K562 (cell line): Measurements from ENCODE around the gene MDN1. TPM values are rescaled to one million over a fixed set of nuclear protein-coding genes. Genes with fewer than 3 reads are reported as not detected.

Source experiments
- ATAC-seq: fragments of 200-7000 bp; cut with Tn5 transposase; 3 replicates; pipeline ENCODE4 v1.9.1; 2020; ENCODE audit warnings: moderate library complexity
- BruUV-seq: library from RNA; stranded (reverse); fragments of 400-500 nt; replicated peaks from 2 replicates; lab custom pipeline; 2021; lab: Mats Ljungman, UMichigan
- CTCF ChIA-PET: fragments of 300-600 bp; formaldehyde crosslinking; extraction: SDS; loops from one replicate; lab custom pipeline; 2021; ENCODE audit warnings: low intra/inter-chr PET ratio; lab: Yijun Ruan, JAX
- POLR2A ChIA-PET: fragments of 300-600, 350-650 bp; sonication (Branson Sonifier 250); formaldehyde crosslinking; extraction: SDS; loops from one replicate; lab custom pipeline; 2021; ENCODE audit warnings: antibody characterized with exemption, inconsistent platforms; lab: Yijun Ruan, JAX
- DNase-seq, 4 experiments: peaks; one replicate each; pipeline versions ENCODE4 v3.0.0 to v3.0.0-alpha.2; 2011 to 2018; ENCODE audit warnings: low spot score in 3 of 4, mixed read lengths in 3 of 4; ENCODE audit errors: extremely low read depth in 1 of 4
- FAIRE-seq: peaks from 2 replicates; lab custom pipeline; 2011; peaks lifted over from hg19 to GRCh38; lab: Jason Lieb, UNC
- H2AFZ ChIP-seq: 2 replicates; pipeline ENCODE4 v1.6.0; 2011; ENCODE audit warnings: low read depth, low read length, control low read depth, inconsistent platforms
- H3K27ac ChIP-seq: fragments of 200-600 bp; 3 replicates; pipeline ENCODE4 v1.8.0; 2011; ENCODE audit warnings: low read depth, mild to moderate bottlenecking, control low read depth, inconsistent platforms, low read length, moderate library complexity, mixed read lengths; ENCODE audit errors: extremely low read depth
- H3K27me3 ChIP-seq, 2 experiments: fragments of 300-600 bp in 1 of 2; 2 replicates in 1 of 2; 3 replicates in 1 of 2; pipeline versions ENCODE4 v1.6.0 to v1.8.0; 2011; ENCODE audit warnings: inconsistent platforms in 2 of 2, low read length in 2 of 2, mild to moderate bottlenecking in 1 of 2, mixed read lengths in 1 of 2, moderate library complexity in 1 of 2; ENCODE audit not compliant: control insufficient read depth in 2 of 2, insufficient read depth in 2 of 2
- H3K36me3 ChIP-seq: fragments of 300-600 bp; 3 replicates; pipeline ENCODE4 v1.8.0; 2011; ENCODE audit warnings: mild to moderate bottlenecking, low read length, inconsistent platforms; ENCODE audit not compliant: control insufficient read depth, insufficient read depth
- H3K4me1 ChIP-seq, 2 experiments: fragments of 200-600 bp in 1 of 2; replicated peaks in 1 of 2; 2 replicates in 1 of 2; 3 replicates in 1 of 2; pipeline versions ENCODE4 v1.5.1 to v1.8.0; 2011; ENCODE audit warnings: inconsistent platforms in 2 of 2, low read length in 2 of 2, mild to moderate bottlenecking in 1 of 2, mixed read lengths in 1 of 2, moderate library complexity in 1 of 2; ENCODE audit not compliant: control insufficient read depth in 2 of 2, insufficient read depth in 2 of 2
- H3K4me2 ChIP-seq: 2 replicates; pipeline ENCODE4 v1.6.1; 2011; ENCODE audit warnings: low read length, control low read depth, inconsistent platforms, mixed read lengths; ENCODE audit not compliant: insufficient read depth
- H3K4me3 ChIP-seq: fragments of 200-600 bp; sonication (generic), shearing (Covaris generic); 2 replicates; pipeline ENCODE4 v1.5.1; 2016; ENCODE audit warnings: control low read depth, inconsistent platforms
- H3K79me2 ChIP-seq: fragments of 200-600 bp; 3 replicates; pipeline ENCODE4 v1.8.0; 2011; ENCODE audit warnings: low read length, inconsistent platforms; ENCODE audit not compliant: control insufficient read depth, insufficient read depth
- H3K9ac ChIP-seq, 2 experiments: 2 replicates each; pipeline versions ENCODE4 v1.6.0 to v1.6.1; 2011; ENCODE audit warnings: low read depth in 2 of 2, low read length in 2 of 2, control low read depth in 1 of 2, inconsistent platforms in 1 of 2, mild to moderate bottlenecking in 1 of 2, mixed read lengths in 1 of 2; ENCODE audit not compliant: insufficient read depth in 1 of 2
- H3K9me1 ChIP-seq: one replicate; pipeline ENCODE4 v1.6.0; 2011; ENCODE audit warnings: inconsistent platforms, mild to moderate bottlenecking, low read length, moderate library complexity; ENCODE audit not compliant: control insufficient read depth, insufficient read depth
- H3K9me3 ChIP-seq: replicated peaks from 2 replicates; pipeline ENCODE4 v1.5.1; 2011; ENCODE audit warnings: low read depth, low read length, inconsistent platforms; ENCODE audit not compliant: control insufficient read depth, insufficient read depth
- H4K20me1 ChIP-seq: replicated peaks from 2 replicates; pipeline ENCODE4 v1.6.1; 2011; ENCODE audit warnings: low read length, inconsistent platforms, mixed read lengths; ENCODE audit not compliant: control insufficient read depth, insufficient read depth
- COPS2 ChIP-seq: fragments of 450-650 bp; conservative IDR thresholded peaks from 2 replicates; pipeline ENCODE4 v1.6.1; 2016; ENCODE audit warnings: mild to moderate bottlenecking, moderate library complexity
- DACH1 ChIP-seq: fragments of 450-650 bp; IDR thresholded peaks from 2 replicates; pipeline ENCODE4 v1.6.1; 2018; ENCODE audit not compliant: partially characterized antibody
- HNRNPUL1 ChIP-seq: fragments of 200-400 bp; formaldehyde crosslinking; IDR thresholded peaks from 2 replicates; pipeline ENCODE4 v1.6.1; 2017; ENCODE audit warnings: low read length
- NFIX ChIP-seq: fragments of 250-450 bp; sonication (Bioruptor Pico); IDR thresholded peaks from 2 replicates; pipeline ENCODE4 v1.4.0; 2020; ENCODE audit warnings: low read depth, mild to moderate bottlenecking, moderate library complexity
- POU5F1 ChIP-seq: fragments of 150-350 bp; IDR thresholded peaks from 2 replicates; pipeline ENCODE4 v1.6.1; 2014; ENCODE audit warnings: borderline replicate concordance, low read length, low read depth, mild to moderate bottlenecking; ENCODE audit not compliant: partially characterized antibody
- WGBS: fragments of 100-300 bp; shearing (Covaris generic); methylation state at CpG from one replicate; pipeline ENCODE4 v1.1.6; 2016; ENCODE audit warnings: low coverage, mixed read lengths; ENCODE audit not compliant: insufficient coverage; ENCODE audit errors: missing lambda C conversion rate; 5-methylcytosine and 5-hydroxymethylcytosine counted together
- in situ Hi-C: fragments of 300-500 bp; cut with MboI; formaldehyde crosslinking; loops from 4 replicates; pipeline ENCODE4 v1.15.0; 2018; ENCODE audit warnings: inconsistent platforms, mixed read lengths
- intact Hi-C: fragments of 100-400 bp; cut with micrococcal nuclease; formaldehyde crosslinking; loops from 2 replicates; pipeline ENCODE4 v1.14.2; 2022
- polyA plus RNA-seq, 8 experiments: library from polyadenylated mRNA; depleted of rRNA in 4 of 8; stranded (reverse) in 5 of 8; unstranded in 3 of 8; fragments of >200 nt; fragmentation: Nextera tagmentation in 2 of 8; fragmentation: Illumina TruSeq in 1 of 8; extraction: Ambion mirVana in 2 of 8; extraction: Trizol in 1 of 8; gene quantifications; 2 replicates each; pipeline versions ENCODE4 v1.2.1 to v1.2.3, GENCODE V29; 2011 to 2014; ENCODE audit warnings: inconsistent platforms in 1 of 8, missing spikeins in 1 of 8
- total RNA-seq, 7 experiments: library from RNA; depleted of rRNA in 6 of 7; stranded (reverse); fragments of >200 nt in 6 of 7; fragmentation: Illumina TruSeq in 2 of 7; extraction: Trizol in 2 of 7; gene quantifications; 2 replicates each; pipeline versions ENCODE4 v1.2.1 to v1.2.3, GENCODE V29; 2011 to 2021; ENCODE audit warnings: low replicate concordance in 1 of 7
- TF ChIP-seq, protein P1 (sequence below): IDR thresholded peaks from 3 replicates; pipeline ENCODE4 v1.6.1; 2011; ENCODE audit warnings: borderline replicate concordance, mild to moderate bottlenecking; ENCODE audit not compliant: insufficient read length, insufficient read depth
- TF ChIP-seq, protein P2 (sequence below): sonication (generic); formaldehyde crosslinking; IDR thresholded peaks from 2 replicates; pipeline ENCODE4 v1.8.1; 2023; ENCODE audit warnings: mild to moderate bottlenecking, missing genetic modification reagents
- TF ChIP-seq, protein P3 (sequence below): sonication (generic); formaldehyde crosslinking; IDR thresholded peaks from 2 replicates; pipeline ENCODE4 v1.8.0; 2022; ENCODE audit warnings: missing genetic modification reagents, mild to moderate bottlenecking, borderline replicate concordance
- TF ChIP-seq, protein P4 (sequence below): sonication (generic); formaldehyde crosslinking; IDR thresholded peaks from 2 replicates; pipeline ENCODE4 v1.8.0; 2022; ENCODE audit warnings: mild to moderate bottlenecking, low read depth, missing genetic modification reagents

MDN1 gene
- total and polyA plus RNA-seq, 9 of the 15 experiments (the other 6 are each of a cell fraction or from before 2014, with no cell fraction given): 25.6 to 93.6 (median 43.0) TPM

DNA sequence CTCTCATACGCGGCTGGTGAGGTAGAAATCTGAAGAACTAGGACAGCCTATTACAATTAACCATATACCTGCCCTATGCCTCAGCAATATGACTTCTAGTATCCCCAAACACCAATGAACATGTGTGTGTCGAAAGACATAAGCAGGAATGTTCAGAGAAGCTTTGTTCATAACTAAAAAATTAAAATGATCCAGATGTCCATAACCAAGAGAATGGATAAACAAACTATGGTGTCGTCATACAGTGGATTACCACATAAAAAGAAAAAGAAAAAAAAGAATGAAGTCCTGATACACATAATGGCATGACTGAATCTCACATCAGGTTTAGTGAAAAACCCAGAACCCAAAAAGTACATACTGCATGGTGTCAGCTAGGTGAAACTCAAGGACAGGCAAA, 73.9 kb downstream of the MDN1 start (continued):
- TF ChIP-seq, protein P1, sequence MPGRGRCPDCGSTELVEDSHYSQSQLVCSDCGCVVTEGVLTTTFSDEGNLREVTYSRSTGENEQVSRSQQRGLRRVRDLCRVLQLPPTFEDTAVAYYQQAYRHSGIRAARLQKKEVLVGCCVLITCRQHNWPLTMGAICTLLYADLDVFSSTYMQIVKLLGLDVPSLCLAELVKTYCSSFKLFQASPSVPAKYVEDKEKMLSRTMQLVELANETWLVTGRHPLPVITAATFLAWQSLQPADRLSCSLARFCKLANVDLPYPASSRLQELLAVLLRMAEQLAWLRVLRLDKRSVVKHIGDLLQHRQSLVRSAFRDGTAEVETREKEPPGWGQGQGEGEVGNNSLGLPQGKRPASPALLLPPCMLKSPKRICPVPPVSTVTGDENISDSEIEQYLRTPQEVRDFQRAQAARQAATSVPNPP: no peak
- TF ChIP-seq, protein P2, sequence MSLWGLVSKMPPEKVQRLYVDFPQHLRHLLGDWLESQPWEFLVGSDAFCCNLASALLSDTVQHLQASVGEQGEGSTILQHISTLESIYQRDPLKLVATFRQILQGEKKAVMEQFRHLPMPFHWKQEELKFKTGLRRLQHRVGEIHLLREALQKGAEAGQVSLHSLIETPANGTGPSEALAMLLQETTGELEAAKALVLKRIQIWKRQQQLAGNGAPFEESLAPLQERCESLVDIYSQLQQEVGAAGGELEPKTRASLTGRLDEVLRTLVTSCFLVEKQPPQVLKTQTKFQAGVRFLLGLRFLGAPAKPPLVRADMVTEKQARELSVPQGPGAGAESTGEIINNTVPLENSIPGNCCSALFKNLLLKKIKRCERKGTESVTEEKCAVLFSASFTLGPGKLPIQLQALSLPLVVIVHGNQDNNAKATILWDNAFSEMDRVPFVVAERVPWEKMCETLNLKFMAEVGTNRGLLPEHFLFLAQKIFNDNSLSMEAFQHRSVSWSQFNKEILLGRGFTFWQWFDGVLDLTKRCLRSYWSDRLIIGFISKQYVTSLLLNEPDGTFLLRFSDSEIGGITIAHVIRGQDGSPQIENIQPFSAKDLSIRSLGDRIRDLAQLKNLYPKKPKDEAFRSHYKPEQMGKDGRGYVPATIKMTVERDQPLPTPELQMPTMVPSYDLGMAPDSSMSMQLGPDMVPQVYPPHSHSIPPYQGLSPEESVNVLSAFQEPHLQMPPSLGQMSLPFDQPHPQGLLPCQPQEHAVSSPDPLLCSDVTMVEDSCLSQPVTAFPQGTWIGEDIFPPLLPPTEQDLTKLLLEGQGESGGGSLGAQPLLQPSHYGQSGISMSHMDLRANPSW (CRISPR knock-in tag): no peak
- no peak for TF ChIP-seq HNRNPUL1

DNA sequence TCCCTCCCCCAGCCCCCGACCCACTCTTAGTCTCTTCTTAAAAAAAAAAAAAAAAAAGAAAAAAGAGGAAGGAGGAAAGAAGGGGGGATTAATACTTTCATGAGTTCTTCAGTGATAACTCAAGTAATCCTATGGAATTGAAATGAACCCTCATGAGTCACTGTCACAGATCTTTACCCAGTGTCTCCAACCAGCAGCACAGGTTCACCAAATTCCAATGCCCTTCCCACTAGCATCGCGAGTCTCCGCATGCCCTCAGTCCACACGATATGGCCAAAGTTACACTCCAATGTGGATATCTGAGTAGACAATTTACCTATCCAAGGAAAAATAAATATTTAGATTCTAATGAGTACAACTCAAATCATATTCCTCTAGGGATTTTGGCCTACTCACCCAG, 74.5 kb downstream of the MDN1 start:
- no peak for FAIRE-seq
- Histone ChIP-seq H3K36me3 (peaks cover 92% of the 10 kb centered on the region), H3K27me3 (no peaks in the 10 kb centered on the region), H3K79me2 (no peaks in the 10 kb centered on the region), H3K27ac (no peak overlapping the region), H3K4me3 (no peak overlapping the region), H3K9ac (no peak overlapping the region), H3K9me3 (no peaks in the 10 kb centered on the region), H3K4me2 (no peak overlapping the region), H3K9me1 (no peaks in the 10 kb centered on the region), H3K4me1 (no peaks in the 10 kb centered on the region), H2AFZ (no peak overlapping the region), H4K20me1 (no peaks in the 10 kb centered on the region)
- ChIA-PET CTCF (no interaction called here), POLR2A (no interaction called here)
- TF ChIP-seq NFIX (CRISPR knock-in tag) (no peak), POU5F1 (no peak), COPS2 (no peak), DACH1 (no peak)
- TF ChIP-seq, protein P3, sequence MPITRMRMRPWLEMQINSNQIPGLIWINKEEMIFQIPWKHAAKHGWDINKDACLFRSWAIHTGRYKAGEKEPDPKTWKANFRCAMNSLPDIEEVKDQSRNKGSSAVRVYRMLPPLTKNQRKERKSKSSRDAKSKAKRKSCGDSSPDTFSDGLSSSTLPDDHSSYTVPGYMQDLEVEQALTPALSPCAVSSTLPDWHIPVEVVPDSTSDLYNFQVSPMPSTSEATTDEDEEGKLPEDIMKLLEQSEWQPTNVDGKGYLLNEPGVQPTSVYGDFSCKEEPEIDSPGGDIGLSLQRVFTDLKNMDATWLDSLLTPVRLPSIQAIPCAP (CRISPR knock-in tag): no peak
- TF ChIP-seq, protein P4, sequence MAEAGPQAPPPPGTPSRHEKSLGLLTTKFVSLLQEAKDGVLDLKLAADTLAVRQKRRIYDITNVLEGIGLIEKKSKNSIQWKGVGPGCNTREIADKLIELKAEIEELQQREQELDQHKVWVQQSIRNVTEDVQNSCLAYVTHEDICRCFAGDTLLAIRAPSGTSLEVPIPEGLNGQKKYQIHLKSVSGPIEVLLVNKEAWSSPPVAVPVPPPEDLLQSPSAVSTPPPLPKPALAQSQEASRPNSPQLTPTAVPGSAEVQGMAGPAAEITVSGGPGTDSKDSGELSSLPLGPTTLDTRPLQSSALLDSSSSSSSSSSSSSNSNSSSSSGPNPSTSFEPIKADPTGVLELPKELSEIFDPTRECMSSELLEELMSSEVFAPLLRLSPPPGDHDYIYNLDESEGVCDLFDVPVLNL (CRISPR knock-in tag): no peak
- in situ Hi-C loops: no loop called here
- intact Hi-C loops: no loop called here
- ATAC-seq: no peak
- WGBS: 97% methylated on average over 5 of the region's 5 CpGs
- DNase-seq: no peak
- BruUV-seq: no TSS peak
